ENCODE results near the gene ZBTB48.

- TF ChIP-seq CTCF (IDR thresholded peaks at IDR 0.05) (no peak), POLR2A (IDR thresholded peaks at IDR 0.05) (no peak)
These were observed 6.6 kb downstream of the ZBTB48 start for GRCh38 chr1:6586404-6586816.
